OCI-LY7 (cell line): ENCODE measurements around the gene ADGRD1.

Experiments
- EZH2phosphoT487 ChIP-seq: fragments of 200-600 bp; sonication (generic); IDR thresholded peaks from 2 replicates; pipeline ENCODE4 v1.6.1; 2018; ENCODE audit warnings: low read depth, borderline replicate concordance, mild to moderate bottlenecking, mixed run types, antibody characterized with exemption, low read length, moderate library complexity, mixed read lengths
- TF ChIP-seq, protein P1 (sequence below): fragments of 200-600 bp; sonication (generic); conservative IDR thresholded peaks from 2 replicates; pipeline ENCODE4 v1.5.1; 2014; ENCODE audit warnings: mild to moderate bottlenecking, antibody characterized with exemption, low read length, moderate library complexity, mixed read lengths

- TF ChIP-seq, protein P1, sequence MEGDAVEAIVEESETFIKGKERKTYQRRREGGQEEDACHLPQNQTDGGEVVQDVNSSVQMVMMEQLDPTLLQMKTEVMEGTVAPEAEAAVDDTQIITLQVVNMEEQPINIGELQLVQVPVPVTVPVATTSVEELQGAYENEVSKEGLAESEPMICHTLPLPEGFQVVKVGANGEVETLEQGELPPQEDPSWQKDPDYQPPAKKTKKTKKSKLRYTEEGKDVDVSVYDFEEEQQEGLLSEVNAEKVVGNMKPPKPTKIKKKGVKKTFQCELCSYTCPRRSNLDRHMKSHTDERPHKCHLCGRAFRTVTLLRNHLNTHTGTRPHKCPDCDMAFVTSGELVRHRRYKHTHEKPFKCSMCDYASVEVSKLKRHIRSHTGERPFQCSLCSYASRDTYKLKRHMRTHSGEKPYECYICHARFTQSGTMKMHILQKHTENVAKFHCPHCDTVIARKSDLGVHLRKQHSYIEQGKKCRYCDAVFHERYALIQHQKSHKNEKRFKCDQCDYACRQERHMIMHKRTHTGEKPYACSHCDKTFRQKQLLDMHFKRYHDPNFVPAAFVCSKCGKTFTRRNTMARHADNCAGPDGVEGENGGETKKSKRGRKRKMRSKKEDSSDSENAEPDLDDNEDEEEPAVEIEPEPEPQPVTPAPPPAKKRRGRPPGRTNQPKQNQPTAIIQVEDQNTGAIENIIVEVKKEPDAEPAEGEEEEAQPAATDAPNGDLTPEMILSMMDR, result no peak
- TF ChIP-seq EZH2phosphoT487, result no peak
Observed at GRCh38 chr12:131140697-131141096, 187.0 kb downstream of the ADGRD1 start.
